Epithelial cell of prostate (primary cell): ENCODE results near the gene IQGAP2.
A peak's percentile ranks its signal among the peaks of the same experiment; 100 is the strongest.
"Not testable (repeated sequence)": the region's sequence is repeated elsewhere in the genome, so short reads cannot be mapped to it uniquely, and the experiment has no call there.

Source experiments
- DNase-seq: peaks from one replicate; pipeline ENCODE4 v3.0.0-alpha.2; 2011; ENCODE audit warnings: low read depth, low spot score
- H3K27ac ChIP-seq: fragments of 450-650 bp; 2 replicates; pipeline ENCODE4 v1.5.1; 2017; ENCODE audit warnings: mild to moderate bottlenecking

Gene IQGAP2

GRCh38 chr5:76548525-76549229 lies 145.6 kb downstream of the IQGAP2 start:
- DNase-seq, result no peak
- no peak overlapping the region for H3K27ac ChIP-seq

- not testable (repeated sequence) for H3K27ac ChIP-seq, DNase-seq
Observed at GRCh38 chr5:76550881-76551280, 147.8 kb downstream of the IQGAP2 start.

- H3K27ac ChIP-seq, result no peak overlapping the region
Observed at GRCh38 chr5:76552546-76552945, 149.5 kb downstream of the IQGAP2 start.

GRCh38 chr5:76553251-76553650 lies 150.2 kb downstream of the IQGAP2 start:
- no peak overlapping the region for H3K27ac ChIP-seq
- no peak for DNase-seq

More at GRCh38 chr5:76552546-76552945, 149.5 kb downstream of the IQGAP2 start:
- DNase-seq, result no peak

GRCh38 chr5:76555114-76555513 lies 152.0 kb downstream of the IQGAP2 start:
- DNase-seq, result no peak
- H3K27ac ChIP-seq, result no peak overlapping the region

GRCh38 chr5:76555717-76556116 lies 152.6 kb downstream of the IQGAP2 start:
- no peak for DNase-seq

GRCh38 chr5:76556511-76557221 lies 153.6 kb downstream of the IQGAP2 start:
- DNase-seq, result no peak
- H3K27ac ChIP-seq, result no peak overlapping the region

More at GRCh38 chr5:76555717-76556116, 152.6 kb downstream of the IQGAP2 start:
- no peak overlapping the region for H3K27ac ChIP-seq

- no peak overlapping the region for H3K27ac ChIP-seq
- no peak for DNase-seq
Observed at GRCh38 chr5:76560952-76561891, 158.1 kb downstream of the IQGAP2 start.

GRCh38 chr5:76561959-76562358 lies 158.9 kb downstream of the IQGAP2 start:
- DNase-seq, result no peak
- no peak overlapping the region for H3K27ac ChIP-seq

GRCh38 chr5:76565009-76565408 lies 161.9 kb downstream of the IQGAP2 start:
- H3K27ac ChIP-seq, result no peak overlapping the region
- DNase-seq, result no peak

GRCh38 chr5:76570153-76570552 lies 167.1 kb downstream of the IQGAP2 start:
- DNase-seq, result no peak
- H3K27ac ChIP-seq, result no peak overlapping the region

- DNase-seq, result no peak
- no peak overlapping the region for H3K27ac ChIP-seq
Observed at GRCh38 chr5:76571559-76571958, 168.5 kb downstream of the IQGAP2 start.

GRCh38 chr5:76576450-76576849 lies 173.4 kb downstream of the IQGAP2 start:
- DNase-seq, result no peak
- no peak overlapping the region for H3K27ac ChIP-seq

GRCh38 chr5:76576996-76577395 lies 173.9 kb downstream of the IQGAP2 start:
- DNase-seq, result no peak
- H3K27ac ChIP-seq, result no peak overlapping the region

GRCh38 chr5:76579166-76579937 lies 176.3 kb downstream of the IQGAP2 start:
- no peak overlapping the region for H3K27ac ChIP-seq
- peak; percentile 72 for DNase-seq

- H3K27ac ChIP-seq, result no peak overlapping the region
- DNase-seq, result no peak
Observed at GRCh38 chr5:76580981-76581380, 177.9 kb downstream of the IQGAP2 start.

- DNase-seq, result no peak
- no peak overlapping the region for H3K27ac ChIP-seq
Observed at GRCh38 chr5:76582230-76583162, 179.4 kb downstream of the IQGAP2 start.

- no peak overlapping the region for H3K27ac ChIP-seq
Observed at GRCh38 chr5:76583163-76584047, 180.3 kb downstream of the IQGAP2 start.

More at GRCh38 chr5:76583163-76584047, 180.3 kb downstream of the IQGAP2 start:
- no peak for DNase-seq
